ENCODE measurements around the gene FBLIM1.

DNA sequence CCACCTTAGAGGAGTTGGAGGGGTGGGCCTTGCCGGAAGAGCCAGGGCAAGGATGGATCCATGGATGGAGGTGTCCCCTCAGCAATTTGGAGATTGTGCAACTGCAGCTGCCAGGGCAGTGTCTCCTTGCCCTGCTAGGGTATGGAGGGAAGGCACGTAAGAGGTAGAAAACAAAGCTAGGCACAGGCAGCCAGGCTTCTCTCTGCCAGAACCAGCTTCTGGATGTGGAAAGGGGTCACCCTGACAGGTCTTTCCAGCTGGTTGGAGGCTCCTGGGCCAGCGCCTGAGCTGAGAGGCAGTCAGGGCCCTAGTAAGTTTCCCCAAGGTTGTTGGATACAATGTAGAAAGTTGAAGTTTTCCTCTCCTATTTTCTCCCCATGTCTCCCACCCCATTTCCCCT is 37.7 kb upstream of the FBLIM1 start:
- TF ChIP-seq, protein P1, sequence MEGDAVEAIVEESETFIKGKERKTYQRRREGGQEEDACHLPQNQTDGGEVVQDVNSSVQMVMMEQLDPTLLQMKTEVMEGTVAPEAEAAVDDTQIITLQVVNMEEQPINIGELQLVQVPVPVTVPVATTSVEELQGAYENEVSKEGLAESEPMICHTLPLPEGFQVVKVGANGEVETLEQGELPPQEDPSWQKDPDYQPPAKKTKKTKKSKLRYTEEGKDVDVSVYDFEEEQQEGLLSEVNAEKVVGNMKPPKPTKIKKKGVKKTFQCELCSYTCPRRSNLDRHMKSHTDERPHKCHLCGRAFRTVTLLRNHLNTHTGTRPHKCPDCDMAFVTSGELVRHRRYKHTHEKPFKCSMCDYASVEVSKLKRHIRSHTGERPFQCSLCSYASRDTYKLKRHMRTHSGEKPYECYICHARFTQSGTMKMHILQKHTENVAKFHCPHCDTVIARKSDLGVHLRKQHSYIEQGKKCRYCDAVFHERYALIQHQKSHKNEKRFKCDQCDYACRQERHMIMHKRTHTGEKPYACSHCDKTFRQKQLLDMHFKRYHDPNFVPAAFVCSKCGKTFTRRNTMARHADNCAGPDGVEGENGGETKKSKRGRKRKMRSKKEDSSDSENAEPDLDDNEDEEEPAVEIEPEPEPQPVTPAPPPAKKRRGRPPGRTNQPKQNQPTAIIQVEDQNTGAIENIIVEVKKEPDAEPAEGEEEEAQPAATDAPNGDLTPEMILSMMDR (conservative IDR thresholded peaks at IDR 0.05; ENCODE audit: low read length), result no peak
- TF ChIP-seq EZH2phosphoT487 (IDR thresholded peaks at IDR 0.05; ENCODE audit: borderline replicate concordance, low read depth, low read length), result no peak

All from OCI-LY7 (cell line).